Glomerular visceral epithelial cell (primary cell): ENCODE results near the gene SHF.

Experiments used
- DNase-seq: peaks from one replicate; pipeline ENCODE4 v3.0.0-alpha.2; 2016; ENCODE audit errors: extremely low spot score

SHF gene

DNA sequence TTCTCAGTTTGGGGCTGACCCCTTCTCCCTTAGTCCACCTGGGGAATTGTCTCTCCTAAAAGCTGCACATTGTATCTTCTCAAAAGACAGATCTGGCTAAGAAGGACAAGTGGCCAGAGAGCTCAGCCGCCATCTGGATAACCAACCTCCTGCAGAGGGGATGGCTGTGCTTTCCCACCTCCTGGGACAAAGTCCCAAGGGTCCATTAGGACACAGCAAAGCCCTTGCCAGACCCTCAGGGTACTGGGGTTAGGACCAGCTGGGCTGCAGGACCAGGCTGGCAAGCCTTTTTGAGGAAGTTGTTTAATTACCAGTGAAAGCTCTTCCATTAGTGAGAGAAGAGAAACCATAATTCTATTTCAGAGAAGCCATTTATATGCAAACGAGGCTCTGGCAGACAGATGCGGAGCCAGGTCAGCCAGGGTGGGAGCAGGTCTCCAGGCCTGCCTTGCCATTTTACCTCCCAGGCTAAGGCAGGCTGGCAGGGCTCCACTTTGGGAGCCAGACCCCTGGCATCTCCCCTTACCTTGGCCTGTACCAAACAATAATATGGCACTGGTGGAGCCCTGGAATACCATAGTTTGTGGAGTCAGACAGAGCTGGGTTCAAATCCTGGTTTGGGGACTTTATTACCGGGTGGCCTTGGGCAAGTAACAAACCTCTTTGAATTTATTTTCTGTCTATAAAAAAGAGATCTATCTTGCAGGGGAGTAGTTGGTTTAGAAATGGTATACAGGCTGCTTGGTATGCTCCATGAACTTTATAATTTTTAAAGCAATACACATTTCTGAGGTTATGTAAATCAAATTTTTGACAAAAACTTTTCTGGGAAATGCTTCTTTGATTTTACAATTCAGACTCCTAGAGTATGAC lies 17.9 kb downstream of the SHF start:
- DNase-seq = no peak

DNA sequence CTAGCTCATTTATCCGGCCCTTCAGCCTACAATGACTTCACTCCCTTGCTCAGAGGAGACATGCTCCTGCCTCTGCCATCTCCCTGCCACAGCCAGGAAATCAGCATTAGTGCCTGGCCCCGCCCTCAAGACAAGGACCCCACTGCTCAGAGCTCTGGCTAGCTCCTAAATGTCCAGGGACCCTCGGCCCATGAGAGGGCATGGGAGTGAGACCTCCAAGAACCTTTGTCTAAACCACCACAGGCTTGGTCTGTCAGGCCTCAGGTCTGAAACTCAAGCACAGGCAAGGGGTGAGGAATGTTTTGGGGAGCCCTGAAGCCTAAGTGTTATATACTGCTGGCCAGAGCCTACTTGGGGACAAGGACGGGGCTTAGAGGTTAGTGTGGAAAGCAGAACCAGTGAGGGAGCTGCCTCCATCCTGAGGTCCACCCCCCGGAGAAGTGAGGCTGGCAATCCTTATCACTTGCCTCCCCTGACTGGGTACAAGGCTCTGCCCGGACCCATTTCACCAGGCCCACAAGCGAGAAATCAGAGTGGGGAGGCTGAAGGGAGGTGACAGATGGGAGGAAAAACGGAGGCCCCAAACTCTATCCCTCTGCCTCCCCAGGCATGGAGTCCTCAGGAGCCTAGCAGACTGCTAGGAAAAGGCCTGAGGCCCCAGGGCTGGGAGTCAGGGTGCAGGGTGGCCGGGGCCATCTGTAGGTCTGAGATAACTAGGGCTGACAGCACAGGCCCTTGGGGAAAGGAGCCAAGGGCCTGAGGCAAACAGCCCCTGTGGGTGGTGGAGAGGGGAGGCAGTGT lies 18.8 kb downstream of the SHF start:
- DNase-seq = no peak

DNA sequence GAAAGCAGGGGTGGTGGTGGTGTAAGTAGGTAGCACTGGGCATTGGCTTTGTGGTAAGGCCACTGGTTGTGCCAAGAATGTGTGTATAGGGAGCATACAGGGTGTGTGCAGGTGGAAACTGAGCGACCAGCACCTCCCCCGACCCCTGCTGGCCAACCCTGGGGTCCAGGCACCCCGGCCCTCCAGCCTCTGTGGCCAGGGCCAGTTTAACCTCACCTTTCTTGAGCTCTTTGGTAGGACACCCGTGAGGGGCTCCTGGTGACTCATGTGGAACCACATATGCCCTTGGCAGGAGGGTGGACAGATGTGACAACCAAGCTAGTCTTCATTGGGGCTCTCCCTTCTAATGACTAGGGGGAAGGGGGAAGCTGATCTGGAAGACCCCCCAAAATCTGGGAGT lies 19.5 kb downstream of the SHF start:
- no peak for DNase-seq

DNA sequence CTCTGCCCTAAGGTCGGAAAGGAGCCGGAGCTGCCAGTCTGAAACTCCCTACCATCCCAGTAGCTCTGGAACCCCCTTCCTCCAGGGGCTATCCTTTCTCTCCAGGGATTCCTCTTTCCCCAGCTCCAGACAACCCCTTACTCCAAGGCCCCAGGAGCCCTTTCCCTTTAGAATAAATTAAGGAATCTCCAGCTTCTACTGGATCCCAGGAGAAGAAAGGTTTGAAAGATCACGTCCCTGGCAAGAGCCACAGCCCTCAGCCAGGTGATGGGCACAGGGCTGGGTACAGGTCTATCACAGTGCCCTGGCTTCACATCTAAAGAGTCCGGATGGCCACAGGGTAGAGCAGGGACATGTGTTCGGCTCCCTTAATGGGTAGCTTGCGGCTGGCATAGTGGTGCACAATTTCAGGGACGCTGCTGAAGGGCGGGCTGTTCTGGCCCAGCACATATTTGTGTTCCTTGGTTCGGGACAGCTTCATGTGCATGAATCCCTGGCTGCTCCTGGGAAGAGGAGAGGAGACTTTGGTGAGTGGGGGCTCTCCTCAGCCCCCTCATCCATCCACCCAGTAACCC lies 20.0 kb downstream of the SHF start:
- DNase-seq = no peak

DNA sequence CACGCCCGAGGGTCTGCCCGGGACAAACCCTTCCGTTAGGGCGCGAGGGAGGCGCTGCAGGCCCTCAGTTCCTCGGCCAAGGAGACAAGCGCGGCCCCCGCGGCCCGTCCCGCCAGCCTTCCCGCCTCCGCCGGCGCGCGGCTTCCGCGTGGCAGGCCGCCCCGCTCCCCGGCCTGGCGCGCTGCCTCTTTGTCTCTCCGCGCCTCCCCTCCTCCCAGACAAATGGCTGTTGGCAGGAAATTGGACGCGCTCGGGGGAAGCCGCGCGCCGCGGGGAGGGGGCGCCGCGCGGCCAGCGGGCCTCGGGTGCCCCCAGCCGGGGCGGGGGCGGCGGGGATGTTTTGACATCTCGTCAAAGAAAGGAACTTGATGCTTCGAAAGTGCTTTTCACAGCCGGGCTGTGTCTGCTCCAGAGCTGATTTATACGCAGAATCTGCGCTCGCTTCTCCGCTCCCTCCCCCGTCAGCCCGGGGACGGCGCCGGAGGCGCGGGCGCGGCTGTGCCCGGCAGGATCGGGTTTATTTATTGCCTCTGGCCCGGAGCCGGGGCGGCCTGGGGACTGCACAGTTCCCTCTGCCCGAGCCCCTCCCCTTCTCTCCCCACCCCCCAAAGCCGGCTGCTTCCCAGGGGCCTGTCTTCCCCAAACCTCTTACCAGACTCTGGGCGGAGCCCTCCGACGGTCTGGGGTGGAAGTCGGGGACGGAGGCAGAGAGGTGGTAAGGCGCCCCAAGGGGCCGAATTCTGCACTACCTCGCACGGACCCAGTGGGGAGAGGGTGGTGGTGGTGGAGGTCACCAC lies 20.7 kb downstream of the SHF start:
- peak; percentile 86 for DNase-seq

DNA sequence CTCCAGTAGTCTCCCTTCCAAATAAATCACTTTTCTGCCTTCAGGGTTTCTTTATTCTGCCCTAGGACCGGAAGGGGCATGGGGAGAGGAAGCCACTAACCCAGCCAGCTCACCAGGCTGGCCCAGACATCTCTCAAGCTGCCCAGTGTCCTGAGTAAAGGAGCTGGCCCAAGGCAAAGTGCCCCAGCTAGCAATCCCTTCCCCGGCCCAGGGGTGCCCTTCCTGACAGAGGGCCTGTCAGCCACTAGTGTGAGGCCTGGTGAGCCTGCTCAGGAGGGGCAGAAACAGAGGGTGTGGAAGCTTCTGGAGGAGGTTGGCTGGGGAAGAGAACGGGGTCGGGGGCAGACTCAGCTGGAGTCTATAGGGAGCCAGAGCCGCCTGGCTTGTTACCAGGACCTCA lies 22.2 kb downstream of the SHF start:
- no peak for DNase-seq

DNA sequence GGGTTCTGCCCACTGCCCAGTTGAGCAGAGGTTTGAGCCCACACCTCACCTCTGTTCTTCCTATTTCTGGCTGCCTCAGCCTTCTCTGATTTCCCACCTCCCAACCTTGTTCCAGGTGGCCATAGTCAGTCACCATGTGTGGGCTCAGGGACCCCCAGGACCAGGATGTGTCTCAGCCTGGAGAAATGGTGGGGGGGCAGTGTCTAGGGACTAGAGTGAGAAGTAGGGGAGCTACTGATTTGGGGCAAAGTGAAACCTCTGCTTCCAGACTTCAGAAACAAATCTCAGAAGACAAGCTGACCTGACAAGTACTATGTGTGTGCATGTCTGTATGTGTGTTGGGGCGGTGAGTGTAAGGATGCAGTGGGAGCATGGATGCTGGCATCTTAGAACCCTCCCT lies 22.9 kb downstream of the SHF start:
- DNase-seq = no peak

DNA sequence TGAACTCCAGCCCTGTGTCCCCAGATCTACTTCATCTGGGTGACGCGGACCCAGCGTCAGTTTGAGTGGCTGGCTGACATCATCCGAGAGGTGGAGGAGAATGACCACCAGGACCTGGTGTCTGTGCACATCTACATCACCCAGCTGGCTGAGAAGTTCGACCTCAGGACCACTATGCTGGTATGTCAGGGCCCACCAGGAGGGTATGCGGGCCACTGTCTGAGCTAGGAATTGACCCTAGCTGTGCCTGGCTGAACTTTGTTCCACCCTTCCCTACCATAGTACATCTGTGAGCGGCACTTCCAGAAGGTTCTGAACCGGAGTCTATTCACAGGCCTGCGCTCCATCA lies 24.3 kb downstream of the SHF start:
- DNase-seq = no peak

DNA sequence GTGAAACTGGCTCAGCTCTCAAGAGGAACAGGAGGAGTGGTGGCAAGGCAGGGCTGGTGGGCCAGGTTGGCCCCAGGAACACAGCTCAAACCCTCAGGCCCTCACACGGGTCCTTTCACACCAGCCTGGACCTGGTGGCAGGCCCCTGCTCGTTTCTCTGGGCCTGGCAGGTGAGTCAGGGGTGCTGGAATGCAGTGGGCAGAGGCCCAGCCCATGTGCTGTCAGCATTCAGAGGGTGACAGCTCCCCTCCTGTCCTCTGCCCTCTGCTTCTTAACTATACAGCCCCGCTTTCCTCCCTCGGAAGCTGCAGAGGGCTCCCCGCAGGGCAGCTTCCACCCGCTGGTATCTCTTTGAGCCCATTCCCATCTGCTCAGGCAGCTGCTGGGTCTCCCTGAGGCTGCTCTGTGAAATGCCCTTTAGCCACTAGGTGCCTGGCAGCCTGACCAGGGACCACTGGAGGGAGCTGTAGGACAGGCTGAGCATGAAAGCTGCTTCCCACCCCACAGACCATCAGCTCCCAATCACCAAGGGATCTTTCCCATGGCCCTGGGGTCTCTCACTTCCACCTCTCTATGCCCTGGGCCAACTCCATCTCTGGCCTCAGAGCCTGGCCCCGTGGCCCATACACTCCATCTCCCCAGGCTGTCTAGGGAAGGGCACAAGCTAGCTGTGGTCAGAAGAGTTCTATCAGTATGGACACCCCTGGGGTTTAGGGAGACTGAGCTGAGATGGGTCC lies 24.8 kb downstream of the SHF start:
- peak; percentile 87 for DNase-seq

DNA sequence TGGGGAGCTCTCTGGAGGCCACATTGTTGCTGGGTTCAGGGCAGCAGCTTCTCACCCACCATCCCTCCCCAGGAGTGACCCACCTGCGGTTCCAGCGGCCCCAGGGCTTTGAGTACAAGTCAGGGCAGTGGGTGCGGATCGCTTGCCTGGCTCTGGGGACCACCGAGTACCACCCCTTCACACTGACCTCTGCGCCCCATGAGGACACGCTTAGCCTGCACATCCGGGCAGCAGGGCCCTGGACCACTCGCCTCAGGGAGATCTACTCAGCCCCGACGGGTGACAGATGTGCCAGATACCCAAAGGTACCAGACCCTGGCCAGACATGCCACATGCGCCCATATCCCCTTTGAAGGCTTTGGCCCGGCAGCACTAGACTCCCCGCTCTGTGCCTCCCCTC lies 26.1 kb downstream of the SHF start:
- no peak for DNase-seq

DNA sequence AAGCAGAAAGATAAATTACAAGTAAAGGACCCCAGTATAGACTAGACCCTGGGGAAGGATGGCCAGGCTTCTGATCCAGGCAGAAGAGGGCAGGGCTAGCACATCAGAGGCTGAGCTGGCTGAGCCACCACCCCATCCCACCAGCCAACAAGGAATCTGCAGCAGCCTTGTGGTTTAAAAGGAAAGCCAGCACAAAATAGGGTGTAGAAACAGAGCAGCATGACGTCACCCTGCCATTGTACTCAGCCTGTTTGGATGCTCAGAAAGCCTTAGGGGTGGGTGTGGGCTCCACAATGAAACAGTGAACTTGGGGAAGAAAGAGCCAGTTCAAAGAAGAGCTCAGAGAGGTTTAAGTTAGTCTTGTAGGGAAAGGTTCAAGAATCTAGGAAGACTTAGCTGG lies 29.8 kb downstream of the SHF start:
- DNase-seq = peak; percentile 51

DNA sequence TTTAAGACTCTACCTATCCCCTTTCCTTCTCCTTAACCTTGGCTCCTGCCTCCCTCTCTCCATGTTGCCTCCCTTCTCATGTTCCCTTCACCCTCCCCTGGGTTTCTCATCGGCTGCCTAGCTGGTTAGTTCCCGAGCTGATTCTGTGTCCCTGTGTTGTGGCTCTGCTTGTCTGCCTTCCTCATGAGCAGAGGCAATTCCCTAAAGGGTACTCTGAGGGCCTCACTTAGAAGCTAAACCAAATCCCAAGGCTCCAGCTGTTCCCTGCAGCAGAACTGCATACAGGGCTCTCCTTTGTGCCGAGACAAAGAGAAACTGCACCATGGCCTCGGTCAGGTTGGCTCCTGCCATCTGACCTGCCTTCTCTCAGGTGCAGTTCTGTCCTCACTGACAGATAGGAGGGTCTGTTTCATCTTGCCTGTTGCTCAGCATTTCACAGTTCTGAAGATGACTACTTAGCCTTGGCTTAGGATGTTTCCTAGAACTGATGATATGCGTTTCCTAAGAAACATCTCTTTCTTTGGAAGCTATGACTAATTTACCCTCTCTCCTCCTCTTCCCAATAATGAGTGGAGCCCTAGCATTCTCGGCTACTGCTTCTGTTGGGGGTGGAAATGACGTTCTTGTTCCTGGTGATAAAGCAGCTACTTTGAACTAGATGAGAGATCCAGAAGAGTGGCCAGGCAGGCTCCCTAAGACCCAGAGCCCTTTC lies 30.9 kb downstream of the SHF start:
- DNase-seq = no peak

DNA sequence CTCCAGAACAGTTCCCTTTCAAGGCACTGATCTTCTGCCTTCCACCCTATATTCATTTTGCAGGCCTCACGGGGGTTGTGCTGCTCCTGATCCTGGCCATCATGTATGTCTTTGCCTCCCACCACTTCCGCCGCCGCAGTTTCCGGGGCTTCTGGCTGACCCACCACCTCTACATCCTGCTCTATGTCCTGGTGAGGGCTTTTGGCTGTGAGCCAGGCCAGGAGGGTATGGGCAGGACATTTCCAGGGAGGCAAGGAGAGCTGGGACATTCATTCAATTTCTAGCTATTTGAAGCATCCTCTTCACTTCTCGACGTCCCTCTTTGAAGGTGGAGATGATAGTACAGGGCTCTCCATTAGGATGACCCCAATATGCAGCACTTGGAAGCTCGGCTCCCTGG lies 32.0 kb downstream of the SHF start:
- no peak for DNase-seq

DNA sequence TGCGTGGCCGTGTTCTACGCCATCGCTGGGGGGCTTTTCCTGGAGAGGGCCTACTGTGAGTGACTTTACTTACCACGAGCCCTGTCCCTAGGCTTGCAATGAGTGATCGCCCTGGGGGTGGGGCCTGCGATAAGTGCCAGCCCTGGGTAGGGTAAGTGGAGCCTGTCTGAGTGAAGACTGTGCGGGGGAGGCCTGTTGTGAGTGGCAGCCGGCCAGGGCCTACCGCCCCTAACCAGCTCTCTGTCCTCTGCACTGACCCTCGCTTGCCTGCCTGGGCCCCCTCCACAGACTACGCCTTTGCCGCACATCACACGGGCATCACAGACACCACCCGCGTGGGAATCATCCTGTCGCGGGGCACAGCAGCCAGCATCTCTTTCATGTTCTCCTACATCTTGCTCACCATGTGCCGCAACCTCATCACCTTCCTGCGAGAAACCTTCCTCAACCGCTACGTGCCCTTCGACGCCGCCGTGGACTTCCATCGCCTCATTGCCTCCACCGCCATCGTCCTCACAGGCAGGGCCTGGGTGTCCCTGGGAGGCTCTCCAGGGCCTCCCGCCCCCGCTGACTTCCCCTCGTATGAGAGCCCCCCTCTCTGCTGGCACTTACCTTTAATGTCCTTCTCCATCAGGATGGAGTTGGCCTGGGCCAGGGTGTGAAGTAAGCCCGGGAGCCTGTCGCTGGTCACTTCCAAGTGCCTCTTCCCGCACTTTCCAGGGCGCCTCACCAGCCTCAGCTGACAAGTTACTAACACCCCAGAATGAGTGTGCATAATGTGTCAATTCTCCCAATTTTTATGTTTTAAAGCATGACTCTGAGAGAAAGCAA lies 35.6 kb downstream of the SHF start:
- DNase-seq = no peak

DNA sequence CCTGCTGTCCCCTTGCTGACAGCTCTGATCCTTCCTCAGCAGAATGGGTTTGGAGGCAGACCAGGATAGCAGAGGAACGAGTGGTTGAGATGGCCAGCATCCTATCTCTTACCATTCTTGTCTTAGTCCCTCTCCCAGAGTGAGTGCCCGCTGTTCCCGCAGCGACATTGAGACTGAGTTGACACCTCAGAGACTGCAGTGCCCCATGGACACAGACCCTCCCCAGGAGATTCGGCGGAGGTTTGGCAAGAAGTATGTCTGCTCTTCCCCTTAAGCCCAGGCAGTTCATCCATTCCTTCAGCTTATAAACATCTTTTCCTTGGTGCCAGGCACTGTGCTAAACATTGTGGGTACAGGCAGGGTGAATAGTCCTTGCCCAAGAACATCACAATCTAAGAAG lies 36.8 kb downstream of the SHF start:
- no peak for DNase-seq

DNA sequence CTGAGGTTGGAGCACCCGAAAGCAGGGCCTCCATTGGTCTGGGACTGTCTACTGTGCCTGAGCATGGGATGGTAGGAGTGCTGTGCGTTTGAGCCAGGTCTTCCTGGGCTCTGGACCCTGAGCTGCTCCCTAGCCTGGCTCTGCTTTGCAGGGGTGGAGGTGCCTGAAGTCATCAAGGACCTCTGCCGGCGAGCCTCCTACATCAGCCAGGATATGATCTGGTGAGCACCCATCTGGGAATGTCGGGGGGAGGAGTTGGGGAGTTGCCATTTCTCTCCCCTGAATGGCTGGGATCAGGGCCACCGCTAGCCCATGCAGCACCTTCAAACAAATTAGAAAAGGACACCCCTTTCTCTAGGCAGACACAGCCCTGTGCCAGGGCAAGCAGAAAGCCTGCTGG lies 37.3 kb downstream of the SHF start:
- no peak for DNase-seq

DNA sequence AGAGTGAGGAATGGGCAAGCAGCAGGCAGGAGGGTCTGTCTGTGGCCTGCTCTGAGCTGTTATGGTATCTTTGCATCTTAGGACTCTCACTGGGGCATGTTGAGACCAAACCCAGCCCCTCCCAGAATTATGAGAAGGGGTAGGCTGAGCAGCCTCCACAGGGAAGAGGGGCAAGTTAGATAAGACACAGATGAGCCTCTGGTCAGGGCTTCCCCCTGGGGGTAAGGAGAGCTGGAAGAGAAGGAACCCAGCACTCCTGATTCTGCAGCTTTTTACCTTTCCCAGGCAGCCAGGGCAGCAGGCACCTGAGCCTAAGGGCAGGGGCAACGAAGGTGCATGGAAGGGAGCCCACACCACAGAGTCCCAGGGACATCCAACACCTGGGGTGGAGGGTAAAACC lies 38.7 kb downstream of the SHF start:
- no peak for DNase-seq

DNA sequence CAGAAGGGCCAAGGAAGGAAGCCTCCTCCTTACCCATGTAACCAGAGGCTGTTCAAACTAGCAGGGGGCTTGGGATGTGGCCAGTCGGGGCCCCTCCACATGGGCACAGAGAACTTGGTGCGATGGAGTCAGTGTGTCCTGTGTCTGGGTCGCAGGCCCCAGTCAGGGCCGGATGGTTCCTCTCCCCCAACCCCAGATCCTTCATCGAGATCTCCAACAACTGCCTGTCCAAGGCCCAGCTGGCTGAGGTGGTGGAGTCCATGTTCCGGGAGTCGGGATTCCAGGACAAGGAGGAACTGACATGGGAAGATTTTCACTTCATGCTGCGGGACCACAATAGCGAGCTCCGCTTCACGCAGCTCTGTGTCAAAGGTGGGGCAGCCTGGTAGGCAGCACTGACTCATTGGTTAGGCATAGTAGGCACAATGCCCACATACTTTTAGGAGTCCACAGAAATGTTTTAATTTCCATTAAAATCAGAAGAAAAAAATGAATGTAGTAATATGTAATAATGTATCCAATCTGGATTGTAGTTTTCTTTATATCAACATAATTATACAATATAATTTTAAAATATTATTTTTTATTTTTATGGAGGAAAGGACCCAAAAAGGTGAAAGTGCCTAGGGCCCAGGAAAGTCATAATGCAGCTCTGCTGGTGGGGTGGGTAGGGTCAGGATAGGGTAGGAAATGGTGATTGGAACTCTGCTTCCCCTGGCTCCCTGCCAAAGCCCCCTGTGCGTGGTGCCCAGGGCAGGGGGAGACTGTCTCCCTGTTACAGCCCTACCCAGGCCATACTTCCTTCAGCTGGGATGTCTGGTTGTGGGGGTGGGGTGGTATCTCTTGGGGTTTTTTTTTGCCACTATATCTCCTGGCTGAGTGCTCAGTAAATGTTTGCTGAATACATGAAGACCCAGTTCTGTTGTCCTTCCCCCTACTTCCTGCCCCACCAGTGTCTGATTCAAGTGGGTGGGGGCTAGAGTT lies 39.4 kb downstream of the SHF start:
- DNase-seq = no peak

DNA sequence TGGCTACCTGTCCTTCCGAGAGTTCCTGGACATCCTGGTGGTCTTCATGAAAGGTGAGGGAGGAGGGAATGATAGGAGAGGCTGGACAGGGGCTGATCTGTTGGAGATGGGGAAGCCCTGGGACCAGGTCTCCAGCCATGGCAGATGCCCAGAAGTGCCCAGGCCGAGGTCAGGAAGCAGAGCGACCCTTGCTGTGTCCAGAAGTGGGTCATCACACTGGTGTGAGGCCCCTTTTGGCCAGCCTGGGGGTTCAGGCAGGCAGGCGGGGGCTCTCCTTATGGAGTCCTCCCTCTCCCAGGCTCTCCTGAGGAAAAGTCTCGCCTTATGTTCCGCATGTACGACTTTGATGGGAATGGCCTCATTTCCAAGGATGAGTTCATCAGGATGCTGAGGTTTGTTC lies 40.2 kb downstream of the SHF start:
- DNase-seq = no peak
